HepG2 (cell line): ENCODE data around the gene PALM3. TPM values are rescaled to one million over a fixed set of nuclear protein-coding genes. Genes with fewer than 3 reads are reported as not detected.

Source experiments
- EED ChIP-seq: sonication (generic); formaldehyde crosslinking; IDR thresholded peaks from 2 replicates; pipeline ENCODE4 v1.5.0; 2020; ENCODE audit warnings: mild to moderate bottlenecking, missing genetic modification reagents
- HMG20B ChIP-seq: conservative IDR thresholded peaks from 2 replicates; pipeline ENCODE4 v1.6.1; 2016; ENCODE audit warnings: missing genetic modification reagents, missing compliant biosample characterization
- HNRNPL ChIP-seq: fragments of 200-400 bp; formaldehyde crosslinking; IDR thresholded peaks from 2 replicates; pipeline ENCODE4 v1.6.1; 2017; ENCODE audit warnings: mild to moderate bottlenecking, low read depth, low read length
- HNRNPUL1 ChIP-seq: fragments of 200-400 bp; formaldehyde crosslinking; IDR thresholded peaks from 2 replicates; pipeline ENCODE4 v1.6.1; 2017; ENCODE audit warnings: low read depth, mild to moderate bottlenecking, low read length, moderate library complexity
- KAT2B ChIP-seq: fragments of 150-350 bp; IDR thresholded peaks from 2 replicates; pipeline ENCODE4 v1.6.1; 2014; ENCODE audit warnings: low read depth, low read length, borderline replicate concordance
- MAFK ChIP-seq, 2 experiments: IDR thresholded peaks in 1 of 2; conservative IDR thresholded peaks in 1 of 2; 2 replicates each; pipeline ENCODE4 v1.6.1; 2011; ENCODE audit warnings: improper control_type of control experiment in 2 of 2, low read length in 2 of 2
- ONECUT2 ChIP-seq: sonication (generic); formaldehyde crosslinking; IDR thresholded peaks from 2 replicates; pipeline ENCODE4 v1.4.0; 2020; ENCODE audit warnings: missing genetic modification reagents
- PHB2 ChIP-seq: fragments of 450-650 bp; IDR thresholded peaks from 2 replicates; pipeline ENCODE4 v1.6.1; 2018; ENCODE audit not compliant: partially characterized antibody
- REXO4 ChIP-seq: sonication (generic); formaldehyde crosslinking; IDR thresholded peaks from 2 replicates; pipeline ENCODE4 v1.8.0; 2022; ENCODE audit warnings: missing genetic modification reagents, mild to moderate bottlenecking, borderline replicate concordance
- SMAD1 ChIP-seq: sonication (generic); formaldehyde crosslinking; IDR thresholded peaks from 2 replicates; pipeline ENCODE4 v1.4.0; 2020; ENCODE audit warnings: missing genetic modification reagents, low read depth, mild to moderate bottlenecking, borderline replicate concordance
- SRY ChIP-seq: sonication (generic); formaldehyde crosslinking; IDR thresholded peaks from 2 replicates; pipeline ENCODE4 v1.8.0; 2022; ENCODE audit warnings: mild to moderate bottlenecking, missing genetic modification reagents
- ZBTB38 ChIP-seq: sonication (generic); formaldehyde crosslinking; IDR thresholded peaks from 2 replicates; pipeline ENCODE4 v1.5.1; 2020; ENCODE audit warnings: mild to moderate bottlenecking, missing genetic modification reagents
- ZNF253 ChIP-seq: sonication (generic); formaldehyde crosslinking; IDR thresholded peaks from 2 replicates; pipeline ENCODE4 v1.8.0; 2022; ENCODE audit warnings: mild to moderate bottlenecking, missing genetic modification reagents, borderline replicate concordance
- ZNF546 ChIP-seq: sonication (generic); formaldehyde crosslinking; conservative IDR thresholded peaks from 2 replicates; pipeline ENCODE4 v1.8.1; 2023; ENCODE audit warnings: mild to moderate bottlenecking, missing genetic modification reagents
- ZNF598 ChIP-seq: sonication (generic); formaldehyde crosslinking; IDR thresholded peaks from 2 replicates; pipeline ENCODE4 v1.5.1; 2020; ENCODE audit warnings: mild to moderate bottlenecking, missing genetic modification reagents, borderline replicate concordance
- ZNF746 ChIP-seq: sonication (generic); formaldehyde crosslinking; IDR thresholded peaks from 2 replicates; pipeline ENCODE4 v1.8.0; 2022; ENCODE audit warnings: mild to moderate bottlenecking, missing genetic modification reagents
- ZNF747 ChIP-seq: sonication (generic); formaldehyde crosslinking; IDR thresholded peaks from 2 replicates; pipeline ENCODE4 v1.8.1; 2023; ENCODE audit warnings: missing genetic modification reagents, mild to moderate bottlenecking, borderline replicate concordance
- polyA plus RNA-seq, 8 experiments: library from polyadenylated mRNA; depleted of rRNA in 3 of 8; stranded (reverse) in 7 of 8; unstranded in 1 of 8; fragments of >200 nt; fragmentation: Illumina TruSeq in 4 of 8; extraction: Trizol in 4 of 8; gene quantifications; 2 replicates each; pipeline versions ENCODE4 v1.2.1 to v1.2.3, GENCODE V29; 2011 to 2016; ENCODE audit warnings: low read depth in 4 of 8, missing spikeins in 1 of 8, mixed read lengths in 1 of 8; ENCODE audit not compliant: insufficient read depth in 1 of 8
- total RNA-seq, 5 experiments: library from RNA; depleted of rRNA; stranded (reverse); fragments of >200 nt; fragmentation: Illumina TruSeq; extraction: Trizol; gene quantifications; 2 replicates each; pipeline ENCODE4 v1.2.3, GENCODE V29; 2016; ENCODE audit warnings: low read depth in 1 of 5
- TF ChIP-seq, protein P1 (sequence below): sonication (generic); formaldehyde crosslinking; IDR thresholded peaks from 2 replicates; pipeline ENCODE4 v1.5.1; 2020; ENCODE audit warnings: missing genetic modification reagents, mild to moderate bottlenecking, borderline replicate concordance
- TF ChIP-seq, protein P2 (sequence below): sonication (generic); formaldehyde crosslinking; IDR thresholded peaks from 2 replicates; pipeline ENCODE4 v1.4.0; 2020; ENCODE audit warnings: missing genetic modification reagents
- TF ChIP-seq, protein P3 (sequence below): sonication (generic); formaldehyde crosslinking; IDR thresholded peaks from 2 replicates; pipeline ENCODE4 v1.4.0; 2020; ENCODE audit warnings: missing genetic modification reagents

Gene PALM3
- total and polyA plus RNA-seq, 2 of the 13 experiments (the other 11 are each of a cell fraction or from before 2014, with no cell fraction given): 0.79 to 2.4 TPM

DNA sequence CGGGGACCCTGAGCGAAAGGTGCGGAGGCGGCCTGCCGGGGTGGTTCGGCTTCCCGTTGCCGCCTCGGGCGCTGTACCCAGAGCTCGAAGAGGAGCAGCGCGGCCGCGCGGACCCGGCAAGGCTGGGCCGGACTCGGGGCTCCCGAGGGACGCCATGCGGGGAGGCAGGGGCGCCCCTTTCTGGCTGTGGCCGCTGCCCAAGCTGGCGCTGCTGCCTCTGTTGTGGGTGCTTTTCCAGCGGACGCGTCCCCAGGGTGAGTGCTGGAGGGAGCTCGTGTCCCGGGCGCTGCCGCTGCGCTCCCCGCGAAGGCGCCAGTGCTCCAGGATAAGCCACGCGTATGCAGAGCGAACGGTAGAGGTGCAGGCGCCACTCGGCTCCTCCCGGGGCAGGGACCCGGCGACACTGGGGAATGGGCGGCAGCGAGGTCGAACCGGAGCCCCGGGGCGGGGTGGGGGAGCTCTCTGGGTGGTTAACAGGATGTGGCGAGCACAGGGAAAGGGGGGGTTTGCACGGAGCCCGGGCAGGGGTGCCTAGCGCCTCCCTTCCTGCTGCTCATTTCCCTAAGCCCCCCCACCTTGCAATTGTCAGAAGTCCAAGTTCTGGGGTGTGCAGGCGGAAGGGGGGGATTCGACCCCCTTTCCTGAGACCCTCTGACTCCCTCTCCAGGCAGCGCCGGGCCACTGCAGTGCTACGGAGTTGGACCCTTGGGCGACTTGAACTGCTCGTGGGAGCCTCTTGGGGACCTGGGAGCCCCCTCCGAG, 30.0 kb downstream of the PALM3 start, which contains the start of gene IL27RA (continued):
- TF ChIP-seq SRY (CRISPR knock-in tag) (no peak), HNRNPL (no peak), ZNF747 (CRISPR knock-in tag) (no peak), REXO4 (CRISPR knock-in tag) (peak; percentile 85; the same call in 1 of the 2 replicates), HMG20B (no peak), EED (peak; percentile 66; the same call in 1 of the 2 replicates), ZNF546 (no peak), ZBTB38 (peak; percentile 64; the same call in 1 of the 2 replicates), ZNF253 (CRISPR knock-in tag) (no peak; the same call in 1 of the 2 replicates), MAFK (conservative IDR thresholded peaks at IDR 0.05 in 1 of 2, IDR thresholded peaks at IDR 0.05 in 1 of 2; ENCODE audit: low read length in 2 of 2) (no peak), HNRNPUL1 (no peak), PHB2 (no peak), ONECUT2 (peak; percentile 25; the same call in 1 of the 2 replicates), KAT2B (no peak), ZNF746 (CRISPR knock-in tag) (no peak), SMAD1 (CRISPR knock-in tag) (no peak), ZNF598 (CRISPR knock-in tag) (peak; percentile 81; the same call in 1 of the 2 replicates)
- TF ChIP-seq, protein P1, sequence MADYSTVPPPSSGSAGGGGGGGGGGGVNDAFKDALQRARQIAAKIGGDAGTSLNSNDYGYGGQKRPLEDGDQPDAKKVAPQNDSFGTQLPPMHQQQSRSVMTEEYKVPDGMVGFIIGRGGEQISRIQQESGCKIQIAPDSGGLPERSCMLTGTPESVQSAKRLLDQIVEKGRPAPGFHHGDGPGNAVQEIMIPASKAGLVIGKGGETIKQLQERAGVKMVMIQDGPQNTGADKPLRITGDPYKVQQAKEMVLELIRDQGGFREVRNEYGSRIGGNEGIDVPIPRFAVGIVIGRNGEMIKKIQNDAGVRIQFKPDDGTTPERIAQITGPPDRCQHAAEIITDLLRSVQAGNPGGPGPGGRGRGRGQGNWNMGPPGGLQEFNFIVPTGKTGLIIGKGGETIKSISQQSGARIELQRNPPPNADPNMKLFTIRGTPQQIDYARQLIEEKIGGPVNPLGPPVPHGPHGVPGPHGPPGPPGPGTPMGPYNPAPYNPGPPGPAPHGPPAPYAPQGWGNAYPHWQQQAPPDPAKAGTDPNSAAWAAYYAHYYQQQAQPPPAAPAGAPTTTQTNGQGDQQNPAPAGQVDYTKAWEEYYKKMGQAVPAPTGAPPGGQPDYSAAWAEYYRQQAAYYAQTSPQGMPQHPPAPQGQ (CRISPR knock-in tag): no peak
- TF ChIP-seq, protein P2, sequence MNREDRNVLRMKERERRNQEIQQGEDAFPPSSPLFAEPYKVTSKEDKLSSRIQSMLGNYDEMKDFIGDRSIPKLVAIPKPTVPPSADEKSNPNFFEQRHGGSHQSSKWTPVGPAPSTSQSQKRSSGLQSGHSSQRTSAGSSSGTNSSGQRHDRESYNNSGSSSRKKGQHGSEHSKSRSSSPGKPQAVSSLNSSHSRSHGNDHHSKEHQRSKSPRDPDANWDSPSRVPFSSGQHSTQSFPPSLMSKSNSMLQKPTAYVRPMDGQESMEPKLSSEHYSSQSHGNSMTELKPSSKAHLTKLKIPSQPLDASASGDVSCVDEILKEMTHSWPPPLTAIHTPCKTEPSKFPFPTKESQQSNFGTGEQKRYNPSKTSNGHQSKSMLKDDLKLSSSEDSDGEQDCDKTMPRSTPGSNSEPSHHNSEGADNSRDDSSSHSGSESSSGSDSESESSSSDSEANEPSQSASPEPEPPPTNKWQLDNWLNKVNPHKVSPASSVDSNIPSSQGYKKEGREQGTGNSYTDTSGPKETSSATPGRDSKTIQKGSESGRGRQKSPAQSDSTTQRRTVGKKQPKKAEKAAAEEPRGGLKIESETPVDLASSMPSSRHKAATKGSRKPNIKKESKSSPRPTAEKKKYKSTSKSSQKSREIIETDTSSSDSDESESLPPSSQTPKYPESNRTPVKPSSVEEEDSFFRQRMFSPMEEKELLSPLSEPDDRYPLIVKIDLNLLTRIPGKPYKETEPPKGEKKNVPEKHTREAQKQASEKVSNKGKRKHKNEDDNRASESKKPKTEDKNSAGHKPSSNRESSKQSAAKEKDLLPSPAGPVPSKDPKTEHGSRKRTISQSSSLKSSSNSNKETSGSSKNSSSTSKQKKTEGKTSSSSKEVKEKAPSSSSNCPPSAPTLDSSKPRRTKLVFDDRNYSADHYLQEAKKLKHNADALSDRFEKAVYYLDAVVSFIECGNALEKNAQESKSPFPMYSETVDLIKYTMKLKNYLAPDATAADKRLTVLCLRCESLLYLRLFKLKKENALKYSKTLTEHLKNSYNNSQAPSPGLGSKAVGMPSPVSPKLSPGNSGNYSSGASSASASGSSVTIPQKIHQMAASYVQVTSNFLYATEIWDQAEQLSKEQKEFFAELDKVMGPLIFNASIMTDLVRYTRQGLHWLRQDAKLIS (CRISPR knock-in tag): no peak
- TF ChIP-seq, protein P3, sequence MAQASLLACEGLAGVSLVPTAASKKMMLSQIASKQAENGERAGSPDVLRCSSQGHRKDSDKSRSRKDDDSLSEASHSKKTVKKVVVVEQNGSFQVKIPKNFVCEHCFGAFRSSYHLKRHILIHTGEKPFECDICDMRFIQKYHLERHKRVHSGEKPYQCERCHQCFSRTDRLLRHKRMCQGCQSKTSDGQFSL: peak; percentile 87
